Calu3 (cell line): ENCODE data around the gene ACKR3. TPM values are rescaled to one million over a fixed set of nuclear protein-coding genes. Genes with fewer than 3 reads are reported as not detected.

Experiments
- BruUV-seq: library from RNA; stranded (reverse); fragments of 400-500 nt; replicated peaks from 2 replicates; lab custom pipeline; 2021; lab: Mats Ljungman, UMichigan
- CTCF ChIA-PET: fragments of 300-600 bp; sonication (Branson Sonifier 250); formaldehyde crosslinking; loops from one replicate; lab custom pipeline; 2022; ENCODE audit warnings: antibody characterized with exemption; lab: Charles Lee
- DNase-seq: peaks from one replicate; pipeline ENCODE4 v3.0.0; 2022
- H3K27ac Mint-ChIP-seq: one replicate; pipeline ENCODE4 v1.8.0; 2022; ENCODE audit warnings: mixed read lengths; ENCODE audit not compliant: unreplicated experiment
- H3K27me3 Mint-ChIP-seq: one replicate; pipeline ENCODE4 v1.8.0; 2022; ENCODE audit warnings: mixed read lengths; ENCODE audit not compliant: unreplicated experiment
- H3K36me3 Mint-ChIP-seq: one replicate; pipeline ENCODE4 v1.8.0; 2022; ENCODE audit warnings: mild to moderate bottlenecking, moderate library complexity, mixed read lengths; ENCODE audit not compliant: insufficient read depth, unreplicated experiment
- H3K4me1 Mint-ChIP-seq: one replicate; pipeline ENCODE4 v1.8.0; 2022; ENCODE audit warnings: mild to moderate bottlenecking, low read depth, mixed read lengths; ENCODE audit not compliant: unreplicated experiment
- H3K4me3 Mint-ChIP-seq: one replicate; pipeline ENCODE4 v1.8.0; 2022; ENCODE audit warnings: mild to moderate bottlenecking, low read depth, moderate library complexity, mixed read lengths; ENCODE audit not compliant: unreplicated experiment
- H3K9me3 Mint-ChIP-seq: one replicate; pipeline ENCODE4 v1.8.0; 2022; ENCODE audit warnings: low read depth, mixed read lengths; ENCODE audit not compliant: unreplicated experiment
- intact Hi-C: fragments of 100-400 bp; cut with micrococcal nuclease; formaldehyde crosslinking; loops from one replicate; pipeline ENCODE4 v1.10.0; 2022; ENCODE audit not compliant: unreplicated experiment
- total RNA-seq: library from RNA; stranded (reverse); gene quantifications from 2 replicates; pipeline ENCODE4 v1.2.3, GENCODE V29; 2022
- TF ChIP-seq, protein P1 (sequence below): fragments of 200-600 bp; IDR thresholded peaks from one replicate; pipeline ENCODE4 v1.8.0; 2022; ENCODE audit warnings: antibody characterized with exemption; ENCODE audit not compliant: unreplicated experiment

The ACKR3 gene
- total RNA-seq, 1 experiment from 2014 or later, result 8.8 TPM

DNA sequence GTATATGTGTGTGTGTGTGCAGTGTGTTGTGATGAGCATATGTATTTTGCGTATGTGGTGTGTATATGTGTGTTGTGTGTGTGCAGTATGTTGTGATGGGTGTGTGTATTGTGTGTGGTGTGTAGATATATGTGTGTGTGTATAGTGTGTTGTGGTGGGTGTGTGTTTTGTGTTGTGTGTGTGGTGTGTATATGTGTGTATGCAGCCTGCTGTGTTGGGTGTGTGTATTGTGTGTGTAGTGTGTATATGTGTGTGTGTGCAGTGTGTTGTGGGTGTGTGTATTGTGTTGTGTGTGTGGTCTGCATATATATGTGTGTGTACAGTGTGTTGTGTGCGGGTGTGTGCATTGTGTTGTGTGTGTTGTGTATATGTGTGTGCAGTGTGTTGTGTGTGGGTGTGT is 23.9 kb downstream of the ACKR3 start:
- no peaks in the 10 kb centered on the region for H3K4me1 Mint-ChIP-seq
- H3K4me3 Mint-ChIP-seq, result no peak overlapping the region
- intact Hi-C loops, result no loop called here
- no TSS peak for BruUV-seq
- CTCF ChIA-PET, result no interaction called here
- H3K36me3 Mint-ChIP-seq, result no peaks in the 10 kb centered on the region
- no peak for DNase-seq
- H3K27me3 Mint-ChIP-seq, result no peaks in the 10 kb centered on the region
- no peaks in the 10 kb centered on the region for H3K9me3 Mint-ChIP-seq
- TF ChIP-seq, protein P1, sequence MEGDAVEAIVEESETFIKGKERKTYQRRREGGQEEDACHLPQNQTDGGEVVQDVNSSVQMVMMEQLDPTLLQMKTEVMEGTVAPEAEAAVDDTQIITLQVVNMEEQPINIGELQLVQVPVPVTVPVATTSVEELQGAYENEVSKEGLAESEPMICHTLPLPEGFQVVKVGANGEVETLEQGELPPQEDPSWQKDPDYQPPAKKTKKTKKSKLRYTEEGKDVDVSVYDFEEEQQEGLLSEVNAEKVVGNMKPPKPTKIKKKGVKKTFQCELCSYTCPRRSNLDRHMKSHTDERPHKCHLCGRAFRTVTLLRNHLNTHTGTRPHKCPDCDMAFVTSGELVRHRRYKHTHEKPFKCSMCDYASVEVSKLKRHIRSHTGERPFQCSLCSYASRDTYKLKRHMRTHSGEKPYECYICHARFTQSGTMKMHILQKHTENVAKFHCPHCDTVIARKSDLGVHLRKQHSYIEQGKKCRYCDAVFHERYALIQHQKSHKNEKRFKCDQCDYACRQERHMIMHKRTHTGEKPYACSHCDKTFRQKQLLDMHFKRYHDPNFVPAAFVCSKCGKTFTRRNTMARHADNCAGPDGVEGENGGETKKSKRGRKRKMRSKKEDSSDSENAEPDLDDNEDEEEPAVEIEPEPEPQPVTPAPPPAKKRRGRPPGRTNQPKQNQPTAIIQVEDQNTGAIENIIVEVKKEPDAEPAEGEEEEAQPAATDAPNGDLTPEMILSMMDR, result no peak
- H3K27ac Mint-ChIP-seq, result no peak overlapping the region

GRCh38 chr2:236593956-236594355 is 24.3 kb downstream of the ACKR3 start:
- no peaks in the 10 kb centered on the region for H3K9me3 Mint-ChIP-seq
- no peaks in the 10 kb centered on the region for H3K4me1 Mint-ChIP-seq
- BruUV-seq, result no TSS peak
- H3K4me3 Mint-ChIP-seq, result no peak overlapping the region
- no peaks in the 10 kb centered on the region for H3K36me3 Mint-ChIP-seq
- CTCF ChIA-PET, result no interaction called here
- no peak overlapping the region for H3K27ac Mint-ChIP-seq
- TF ChIP-seq, protein P1, result no peak
- no peaks in the 10 kb centered on the region for H3K27me3 Mint-ChIP-seq
- intact Hi-C loops, result no loop called here
- DNase-seq, result no peak

GRCh38 chr2:236597629-236598028 is 28.0 kb downstream of the ACKR3 start:
- no peaks in the 10 kb centered on the region for H3K4me1 Mint-ChIP-seq
- no peak overlapping the region for H3K27ac Mint-ChIP-seq
- TF ChIP-seq, protein P1, result no peak
- CTCF ChIA-PET, result interaction anchor here (0.6 kb wide), 1 partner anchor 90 kb away, joined by 5 read pairs; no protein-coding TSS in a partner anchor
- no peaks in the 10 kb centered on the region for H3K36me3 Mint-ChIP-seq
- H3K4me3 Mint-ChIP-seq, result no peak overlapping the region
- no TSS peak for BruUV-seq
- no peak for DNase-seq
- H3K27me3 Mint-ChIP-seq, result peaks cover 29% of the 10 kb centered on the region
- intact Hi-C loops, result no loop called here
- H3K9me3 Mint-ChIP-seq, result no peaks in the 10 kb centered on the region

DNA sequence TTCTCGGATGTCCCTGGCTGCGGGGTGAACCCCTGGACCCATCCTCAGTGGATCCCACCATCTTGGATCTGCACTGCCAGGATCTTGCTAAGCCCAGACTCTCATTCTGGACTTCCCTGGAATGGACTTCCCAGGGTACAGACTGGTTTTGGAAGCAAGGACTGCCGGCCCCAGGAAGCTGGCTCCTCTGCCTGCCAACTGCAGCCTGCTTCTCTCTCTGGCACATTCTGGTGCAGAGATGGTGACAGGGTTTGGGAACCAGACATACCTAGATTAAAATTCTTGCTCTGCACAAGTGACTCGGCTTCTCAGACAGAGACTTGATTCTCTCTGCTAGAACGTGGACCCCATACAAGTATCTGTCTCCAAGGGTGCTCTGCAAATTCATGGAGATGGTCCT is 29.4 kb downstream of the ACKR3 start:
- CTCF ChIA-PET, result interaction anchor here (0.8 kb wide), 1 partner anchor 17 kb away, joined by 3 read pairs; no protein-coding TSS in a partner anchor
- TF ChIP-seq, protein P1, result no peak
- Mint-ChIP-seq H3K27ac (no peak overlapping the region), H3K36me3 (no peaks in the 10 kb centered on the region), H3K4me1 (no peaks in the 10 kb centered on the region), H3K27me3 (peaks cover 37% of the 10 kb centered on the region), H3K9me3 (no peaks in the 10 kb centered on the region), H3K4me3 (no peak overlapping the region)
- intact Hi-C loops, result no loop called here
- no peak for DNase-seq
- no TSS peak for BruUV-seq
